ENCODE results near the gene ATG7.

Gene ATG7

GRCh38 chr3:11379824-11380701 is 107.9 kb downstream of the ATG7 start (continued):
- TF ChIP-seq, protein P1, sequence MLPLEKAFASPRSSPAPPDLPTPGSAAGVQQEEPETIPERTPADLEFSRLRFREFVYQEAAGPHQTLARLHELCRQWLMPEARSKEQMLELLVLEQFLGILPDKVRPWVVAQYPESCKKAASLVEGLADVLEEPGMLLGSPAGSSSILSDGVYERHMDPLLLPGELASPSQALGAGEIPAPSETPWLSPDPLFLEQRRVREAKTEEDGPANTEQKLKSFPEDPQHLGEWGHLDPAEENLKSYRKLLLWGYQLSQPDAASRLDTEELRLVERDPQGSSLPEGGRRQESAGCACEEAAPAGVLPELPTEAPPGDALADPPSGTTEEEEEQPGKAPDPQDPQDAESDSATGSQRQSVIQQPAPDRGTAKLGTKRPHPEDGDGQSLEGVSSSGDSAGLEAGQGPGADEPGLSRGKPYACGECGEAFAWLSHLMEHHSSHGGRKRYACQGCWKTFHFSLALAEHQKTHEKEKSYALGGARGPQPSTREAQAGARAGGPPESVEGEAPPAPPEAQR (tag by site-specific recombination; IDR thresholded peaks at IDR 0.05) = no peak
- TF ChIP-seq ZNF366 (tag by site-specific recombination; conservative IDR thresholded peaks at IDR 0.05) (no peak), ZNF426 (tag by site-specific recombination; IDR thresholded peaks at IDR 0.05) (no peak), INSM2 (tag by site-specific recombination; IDR thresholded peaks at IDR 0.05) (no peak), ZNF561 (tag by site-specific recombination; IDR thresholded peaks at IDR 0.05; ENCODE audit: borderline replicate concordance) (no peak), ZNF623 (tag by site-specific recombination; IDR thresholded peaks at IDR 0.05) (no peak), ZNF112 (tag by site-specific recombination; IDR thresholded peaks at IDR 0.05) (no peak), ZNF221 (tag by site-specific recombination; IDR thresholded peaks at IDR 0.05; ENCODE audit: borderline replicate concordance) (no peak), GLIS2 (tag by site-specific recombination; IDR thresholded peaks at IDR 0.05) (no peak), GLI2 (tag by site-specific recombination; IDR thresholded peaks at IDR 0.05; ENCODE audit: borderline replicate concordance, low read depth) (no peak), ZNF19 (tag by site-specific recombination; IDR thresholded peaks at IDR 0.05; ENCODE audit: low read depth) (no peak), ZNF394 (tag by site-specific recombination; IDR thresholded peaks at IDR 0.05; ENCODE audit: borderline replicate concordance) (no peak), OSR2 (tag by site-specific recombination; IDR thresholded peaks at IDR 0.05) (peak; percentile 77), ZNF837 (tag by site-specific recombination; IDR thresholded peaks at IDR 0.05) (no peak), ZNF146 (tag by site-specific recombination; IDR thresholded peaks at IDR 0.05) (no peak), ZNF776 (tag by site-specific recombination; IDR thresholded peaks at IDR 0.05; ENCODE audit: borderline replicate concordance) (no peak), KLF10 (tag by site-specific recombination; IDR thresholded peaks at IDR 0.05) (no peak), ZNF354C (tag by site-specific recombination; IDR thresholded peaks at IDR 0.05; ENCODE audit: borderline replicate concordance, low read depth) (no peak), ZNF658 (tag by site-specific recombination; IDR thresholded peaks at IDR 0.05) (no peak), ZNF341 (tag by site-specific recombination; IDR thresholded peaks at IDR 0.05; ENCODE audit: low read depth) (no peak), ZSCAN23 (tag by site-specific recombination; IDR thresholded peaks at IDR 0.05) (no peak), ZNF280C (tag by site-specific recombination; IDR thresholded peaks at IDR 0.05) (no peak), ZBTB8A (tag by site-specific recombination; IDR thresholded peaks at IDR 0.05) (no peak)
- TF ChIP-seq, protein P2, sequence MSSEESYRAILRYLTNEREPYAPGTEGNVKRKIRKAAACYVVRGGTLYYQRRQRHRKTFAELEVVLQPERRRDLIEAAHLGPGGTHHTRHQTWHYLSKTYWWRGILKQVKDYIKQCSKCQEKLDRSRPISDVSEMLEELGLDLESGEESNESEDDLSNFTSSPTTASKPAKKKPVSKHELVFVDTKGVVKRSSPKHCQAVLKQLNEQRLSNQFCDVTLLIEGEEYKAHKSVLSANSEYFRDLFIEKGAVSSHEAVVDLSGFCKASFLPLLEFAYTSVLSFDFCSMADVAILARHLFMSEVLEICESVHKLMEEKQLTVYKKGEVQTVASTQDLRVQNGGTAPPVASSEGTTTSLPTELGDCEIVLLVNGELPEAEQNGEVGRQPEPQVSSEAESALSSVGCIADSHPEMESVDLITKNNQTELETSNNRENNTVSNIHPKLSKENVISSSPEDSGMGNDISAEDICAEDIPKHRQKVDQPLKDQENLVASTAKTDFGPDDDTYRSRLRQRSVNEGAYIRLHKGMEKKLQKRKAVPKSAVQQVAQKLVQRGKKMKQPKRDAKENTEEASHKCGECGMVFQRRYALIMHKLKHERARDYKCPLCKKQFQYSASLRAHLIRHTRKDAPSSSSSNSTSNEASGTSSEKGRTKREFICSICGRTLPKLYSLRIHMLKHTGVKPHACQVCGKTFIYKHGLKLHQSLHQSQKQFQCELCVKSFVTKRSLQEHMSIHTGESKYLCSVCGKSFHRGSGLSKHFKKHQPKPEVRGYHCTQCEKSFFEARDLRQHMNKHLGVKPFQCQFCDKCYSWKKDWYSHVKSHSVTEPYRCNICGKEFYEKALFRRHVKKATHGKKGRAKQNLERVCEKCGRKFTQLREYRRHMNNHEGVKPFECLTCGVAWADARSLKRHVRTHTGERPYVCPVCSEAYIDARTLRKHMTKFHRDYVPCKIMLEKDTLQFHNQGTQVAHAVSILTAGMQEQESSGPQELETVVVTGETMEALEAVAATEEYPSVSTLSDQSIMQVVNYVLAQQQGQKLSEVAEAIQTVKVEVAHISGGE (tag by site-specific recombination; conservative IDR thresholded peaks at IDR 0.05; ENCODE audit: low read depth) = no peak
- TF ChIP-seq, protein P3, sequence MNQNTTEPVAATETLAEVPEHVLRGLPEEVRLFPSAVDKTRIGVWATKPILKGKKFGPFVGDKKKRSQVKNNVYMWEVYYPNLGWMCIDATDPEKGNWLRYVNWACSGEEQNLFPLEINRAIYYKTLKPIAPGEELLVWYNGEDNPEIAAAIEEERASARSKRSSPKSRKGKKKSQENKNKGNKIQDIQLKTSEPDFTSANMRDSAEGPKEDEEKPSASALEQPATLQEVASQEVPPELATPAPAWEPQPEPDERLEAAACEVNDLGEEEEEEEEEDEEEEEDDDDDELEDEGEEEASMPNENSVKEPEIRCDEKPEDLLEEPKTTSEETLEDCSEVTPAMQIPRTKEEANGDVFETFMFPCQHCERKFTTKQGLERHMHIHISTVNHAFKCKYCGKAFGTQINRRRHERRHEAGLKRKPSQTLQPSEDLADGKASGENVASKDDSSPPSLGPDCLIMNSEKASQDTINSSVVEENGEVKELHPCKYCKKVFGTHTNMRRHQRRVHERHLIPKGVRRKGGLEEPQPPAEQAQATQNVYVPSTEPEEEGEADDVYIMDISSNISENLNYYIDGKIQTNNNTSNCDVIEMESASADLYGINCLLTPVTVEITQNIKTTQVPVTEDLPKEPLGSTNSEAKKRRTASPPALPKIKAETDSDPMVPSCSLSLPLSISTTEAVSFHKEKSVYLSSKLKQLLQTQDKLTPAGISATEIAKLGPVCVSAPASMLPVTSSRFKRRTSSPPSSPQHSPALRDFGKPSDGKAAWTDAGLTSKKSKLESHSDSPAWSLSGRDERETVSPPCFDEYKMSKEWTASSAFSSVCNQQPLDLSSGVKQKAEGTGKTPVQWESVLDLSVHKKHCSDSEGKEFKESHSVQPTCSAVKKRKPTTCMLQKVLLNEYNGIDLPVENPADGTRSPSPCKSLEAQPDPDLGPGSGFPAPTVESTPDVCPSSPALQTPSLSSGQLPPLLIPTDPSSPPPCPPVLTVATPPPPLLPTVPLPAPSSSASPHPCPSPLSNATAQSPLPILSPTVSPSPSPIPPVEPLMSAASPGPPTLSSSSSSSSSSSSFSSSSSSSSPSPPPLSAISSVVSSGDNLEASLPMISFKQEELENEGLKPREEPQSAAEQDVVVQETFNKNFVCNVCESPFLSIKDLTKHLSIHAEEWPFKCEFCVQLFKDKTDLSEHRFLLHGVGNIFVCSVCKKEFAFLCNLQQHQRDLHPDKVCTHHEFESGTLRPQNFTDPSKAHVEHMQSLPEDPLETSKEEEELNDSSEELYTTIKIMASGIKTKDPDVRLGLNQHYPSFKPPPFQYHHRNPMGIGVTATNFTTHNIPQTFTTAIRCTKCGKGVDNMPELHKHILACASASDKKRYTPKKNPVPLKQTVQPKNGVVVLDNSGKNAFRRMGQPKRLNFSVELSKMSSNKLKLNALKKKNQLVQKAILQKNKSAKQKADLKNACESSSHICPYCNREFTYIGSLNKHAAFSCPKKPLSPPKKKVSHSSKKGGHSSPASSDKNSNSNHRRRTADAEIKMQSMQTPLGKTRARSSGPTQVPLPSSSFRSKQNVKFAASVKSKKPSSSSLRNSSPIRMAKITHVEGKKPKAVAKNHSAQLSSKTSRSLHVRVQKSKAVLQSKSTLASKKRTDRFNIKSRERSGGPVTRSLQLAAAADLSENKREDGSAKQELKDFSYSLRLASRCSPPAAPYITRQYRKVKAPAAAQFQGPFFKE (tag by site-specific recombination; IDR thresholded peaks at IDR 0.05; ENCODE audit: borderline replicate concordance) = no peak
